ENCODE results near the gene POU6F2.

POU6F2 gene

DNA sequence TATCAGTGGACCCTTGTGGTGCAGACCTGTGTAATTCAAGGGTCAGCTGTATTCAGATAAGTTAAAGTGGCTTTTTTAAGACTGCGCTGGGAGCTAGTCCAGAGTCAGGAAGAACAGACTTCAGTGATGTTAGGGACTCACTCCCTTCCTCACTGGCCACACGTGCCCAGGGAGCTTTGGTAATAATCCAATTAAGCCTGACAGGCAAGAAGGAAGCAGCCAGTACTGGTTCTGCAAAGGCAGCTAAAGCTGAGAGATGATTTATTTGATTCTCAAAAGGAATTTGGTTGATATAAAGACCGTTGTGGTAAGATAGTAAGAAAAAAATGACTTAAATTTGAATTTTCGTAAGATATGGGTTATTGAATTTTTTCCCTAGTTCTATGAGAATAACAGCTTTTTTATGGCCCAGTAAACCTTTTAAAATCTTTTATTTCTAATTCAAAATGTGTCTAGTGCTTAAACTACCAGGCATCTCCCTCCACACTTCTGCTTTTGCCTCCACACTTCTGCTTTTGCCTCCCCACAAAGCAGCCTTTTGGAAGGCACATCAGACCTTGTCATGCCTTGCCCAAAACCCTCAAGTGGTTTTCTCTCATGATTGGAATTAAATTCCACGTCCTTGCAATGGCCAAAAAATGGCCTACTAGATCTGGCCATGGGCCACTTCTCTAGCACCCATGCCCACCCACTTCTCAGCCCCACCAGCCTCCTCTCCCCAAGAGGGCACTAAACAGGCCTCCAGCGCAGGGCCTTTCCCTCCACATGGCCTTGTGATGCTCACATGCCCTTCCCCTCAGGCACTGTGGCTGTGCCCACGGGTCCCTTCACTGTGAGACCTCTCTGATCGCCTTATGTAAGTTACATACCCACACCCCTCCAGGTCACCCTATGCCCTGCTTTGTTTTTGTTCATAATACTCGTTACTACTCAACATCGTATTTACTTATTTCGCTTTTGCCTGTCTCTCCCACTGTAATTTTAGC lies 92.5 kb downstream of the POU6F2 start:
- FAIRE-seq, result no peak

GRCh38 chr7:39071116-39071515 lies 93.4 kb downstream of the POU6F2 start:
- no peak for FAIRE-seq

- FAIRE-seq, result no peak
Measured at GRCh38 chr7:39073432-39073831, 95.7 kb downstream of the POU6F2 start.

- no peak for FAIRE-seq
Measured at GRCh38 chr7:39075210-39075609, 97.5 kb downstream of the POU6F2 start.

GRCh38 chr7:39083781-39084180 lies 106.1 kb downstream of the POU6F2 start:
- FAIRE-seq, result no peak

GRCh38 chr7:39084349-39084748 lies 106.6 kb downstream of the POU6F2 start:
- no peak for FAIRE-seq

DNA sequence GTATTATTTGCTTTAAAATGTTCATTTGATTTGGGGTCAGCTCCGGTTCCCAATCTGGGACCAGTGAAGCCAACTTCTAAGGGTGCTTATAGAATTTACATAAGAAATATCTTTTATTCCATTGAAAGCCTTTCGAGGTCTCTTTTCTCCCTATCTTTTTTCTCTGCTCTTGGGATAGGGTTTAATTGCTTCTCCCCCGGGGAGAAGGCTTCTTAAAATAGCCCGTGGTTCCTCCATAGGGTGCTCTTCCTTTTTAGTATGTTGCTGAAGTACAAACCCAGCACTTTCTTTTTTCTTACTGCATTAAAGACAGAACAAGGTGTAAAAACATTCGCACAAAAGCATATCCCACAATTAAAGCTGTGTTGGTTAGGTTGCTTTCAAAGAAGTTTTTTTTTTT lies 107.5 kb downstream of the POU6F2 start:
- FAIRE-seq, result no peak

- no peak for FAIRE-seq
Measured at GRCh38 chr7:39085590-39086049, 107.9 kb downstream of the POU6F2 start.

- FAIRE-seq, result no peak
Measured at GRCh38 chr7:39086638-39087360, 109.1 kb downstream of the POU6F2 start.

DNA sequence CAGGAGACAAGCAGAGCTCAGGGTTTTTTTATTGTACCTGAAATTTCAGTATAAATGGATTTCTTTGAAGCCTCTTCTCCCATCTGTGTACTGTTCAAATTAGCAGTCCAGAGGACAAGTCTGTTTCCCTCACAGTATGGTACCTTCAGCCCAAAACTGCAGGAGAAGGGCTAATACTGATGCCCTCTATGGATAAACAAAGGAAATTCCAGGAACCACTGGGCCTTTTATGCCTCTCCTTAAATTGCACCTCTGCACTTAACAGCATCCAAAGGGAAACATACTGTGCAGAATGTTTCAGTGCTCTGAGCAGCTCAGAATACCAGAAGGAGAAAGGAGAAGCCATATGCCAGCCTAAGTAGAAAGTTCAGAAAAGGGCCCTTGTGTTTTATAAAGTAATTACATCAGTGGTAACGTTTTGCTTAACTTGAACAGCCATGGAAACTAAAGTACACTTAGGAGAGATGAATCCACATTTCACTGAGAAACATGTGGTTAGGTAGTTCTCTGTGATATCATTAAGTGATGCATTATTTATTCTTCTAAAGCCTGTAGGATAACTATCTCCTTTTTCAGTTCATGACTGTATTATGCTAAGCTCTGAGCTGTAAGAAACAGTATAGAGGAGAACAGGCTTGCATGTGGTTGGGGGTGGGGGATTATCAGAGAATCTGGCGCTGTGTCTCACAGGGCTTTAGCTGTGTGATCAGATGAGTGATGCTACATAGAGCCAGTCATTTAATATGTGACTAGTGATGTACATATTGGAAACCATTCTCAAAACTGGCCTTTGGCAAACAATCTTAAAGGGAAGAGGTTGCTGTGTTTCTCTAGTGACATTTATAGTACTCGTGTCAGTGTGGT lies 111.3 kb downstream of the POU6F2 start:
- FAIRE-seq, result no peak

DNA sequence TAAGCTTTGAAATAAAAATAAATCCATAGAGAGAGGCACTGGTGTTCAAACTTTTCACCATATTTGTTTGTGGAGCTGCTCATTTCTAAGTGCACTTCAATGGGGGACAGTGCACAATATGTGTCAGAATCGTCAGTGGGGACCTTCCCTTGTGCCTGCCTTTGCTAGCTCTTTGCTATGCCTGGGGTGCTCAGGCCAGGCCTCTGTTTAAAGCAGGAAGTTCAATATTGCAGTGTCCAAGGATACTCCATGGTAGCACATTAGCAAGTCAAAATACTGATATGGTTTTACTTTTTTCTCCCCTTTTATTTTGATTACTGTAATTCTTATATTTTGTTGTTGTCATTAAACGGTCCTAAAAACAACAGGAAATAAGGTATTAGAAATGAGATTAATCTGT lies 113.4 kb downstream of the POU6F2 start:
- no peak for FAIRE-seq

- no peak for FAIRE-seq
Measured at GRCh38 chr7:39091774-39092173, 114.1 kb downstream of the POU6F2 start.

DNA sequence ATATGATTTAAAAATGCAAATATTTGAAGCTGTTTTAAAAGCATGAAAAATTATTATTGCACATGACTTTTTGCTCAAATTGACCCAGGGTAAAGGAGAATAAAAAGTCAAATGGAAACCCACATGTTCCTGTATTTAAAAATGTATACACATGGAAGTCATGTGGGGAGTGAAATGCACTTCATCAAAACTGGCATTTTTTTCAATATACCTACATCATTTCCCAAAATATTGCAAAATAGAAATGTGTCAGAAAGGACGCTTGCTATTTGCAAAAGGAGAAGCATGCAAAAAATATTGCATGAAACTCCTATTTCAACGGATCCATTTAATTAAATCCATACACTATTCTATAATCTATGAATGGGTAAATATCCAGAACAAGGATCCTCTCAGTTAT lies 117.0 kb downstream of the POU6F2 start:
- FAIRE-seq, result no peak

DNA sequence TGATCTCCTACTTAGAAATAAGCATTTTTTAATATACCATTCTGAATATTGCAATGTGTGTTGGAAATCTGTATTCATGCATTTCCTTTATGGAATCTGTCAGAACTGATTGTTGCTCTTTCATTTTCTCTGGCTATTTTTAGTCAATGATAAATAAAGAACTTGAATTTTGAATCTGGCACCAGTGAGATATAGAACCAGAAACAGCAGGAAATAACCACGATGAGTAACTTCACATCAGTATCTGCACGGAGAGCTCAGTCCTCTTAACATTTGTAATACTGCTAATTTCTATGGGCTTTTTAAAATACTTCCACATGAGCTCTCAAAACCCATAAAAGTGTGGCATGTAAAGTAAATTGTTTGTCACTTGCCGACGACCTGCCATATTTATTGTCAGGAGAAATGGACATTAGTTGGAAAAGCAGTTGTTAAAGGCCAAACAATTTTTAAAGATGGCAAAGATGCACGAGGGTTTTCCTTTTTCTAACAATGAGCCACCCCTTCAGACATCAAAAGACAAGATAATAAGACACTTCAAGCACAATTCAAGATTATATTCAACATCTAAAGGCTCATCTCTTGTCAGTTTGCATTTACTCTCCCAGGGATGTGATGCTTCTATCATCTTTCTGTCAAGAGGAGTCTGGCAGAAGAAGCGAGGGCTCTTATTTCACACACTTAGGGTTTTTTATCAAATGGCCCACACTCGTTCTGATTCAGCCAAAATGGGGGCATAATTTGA lies 118.3 kb downstream of the POU6F2 start:
- FAIRE-seq, result no peak

- FAIRE-seq, result no peak
Measured at GRCh38 chr7:39098506-39098905, 120.8 kb downstream of the POU6F2 start.

DNA sequence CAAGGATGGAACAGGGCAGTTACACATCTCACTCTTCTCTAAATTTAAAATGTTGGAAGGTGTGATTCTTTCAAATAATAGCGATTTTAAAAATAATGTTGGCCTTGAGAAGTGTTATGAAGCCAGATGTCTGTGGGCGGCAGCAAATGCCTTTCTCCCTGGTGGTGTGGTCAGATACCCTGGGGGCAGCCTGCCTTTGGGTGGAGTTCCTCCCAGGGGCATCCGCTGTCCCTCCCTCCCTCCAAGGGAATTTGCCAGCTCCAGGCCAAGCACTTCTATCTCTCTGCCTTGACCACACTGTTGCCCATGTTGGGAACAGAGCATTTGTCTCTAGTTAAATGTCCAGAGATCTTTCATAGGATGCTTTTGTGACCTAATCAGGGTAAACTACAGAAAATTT lies 121.4 kb downstream of the POU6F2 start:
- no peak for FAIRE-seq

DNA sequence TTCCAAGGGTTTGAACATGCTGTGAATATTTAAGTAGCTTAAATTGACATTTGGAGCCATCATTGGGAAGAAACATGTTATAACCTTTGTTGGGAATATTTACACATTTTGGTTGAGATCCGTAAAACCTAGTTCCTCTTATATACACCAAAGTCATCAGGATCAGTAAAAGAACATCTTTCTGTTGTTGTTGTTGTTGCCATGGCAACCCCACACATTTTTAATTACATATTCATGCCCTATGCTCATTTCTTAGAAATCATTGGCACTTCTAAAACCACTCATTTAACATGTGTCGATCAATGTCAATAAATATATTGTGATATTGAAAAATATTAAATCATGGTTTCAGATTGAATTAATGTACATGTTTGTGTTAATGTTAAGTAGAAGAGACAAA lies 122.6 kb downstream of the POU6F2 start:
- no peak for FAIRE-seq

GRCh38 chr7:39102234-39102633 lies 124.5 kb downstream of the POU6F2 start:
- FAIRE-seq, result no peak

DNA sequence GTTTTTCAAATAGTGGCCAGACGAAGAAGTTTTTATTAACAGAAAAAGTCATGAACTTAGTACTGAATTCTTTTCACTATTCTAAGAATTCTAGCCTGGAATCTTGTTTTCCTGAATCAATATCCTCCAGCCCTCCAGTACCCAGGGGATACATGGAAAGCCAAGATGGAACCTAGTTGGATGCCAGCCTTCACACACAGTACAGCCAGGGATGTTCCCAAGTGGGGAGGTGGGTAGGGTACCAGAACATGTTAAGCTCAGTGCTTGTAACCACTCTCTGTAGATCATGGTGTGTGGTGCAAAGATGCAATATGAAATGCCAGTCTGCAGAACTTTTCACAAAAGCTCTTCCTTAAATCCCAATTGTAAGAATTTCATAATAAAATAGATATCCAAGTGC lies 128.0 kb downstream of the POU6F2 start:
- FAIRE-seq, result no peak

- FAIRE-seq, result no peak
Measured at GRCh38 chr7:39125846-39126245, 148.1 kb downstream of the POU6F2 start.

DNA sequence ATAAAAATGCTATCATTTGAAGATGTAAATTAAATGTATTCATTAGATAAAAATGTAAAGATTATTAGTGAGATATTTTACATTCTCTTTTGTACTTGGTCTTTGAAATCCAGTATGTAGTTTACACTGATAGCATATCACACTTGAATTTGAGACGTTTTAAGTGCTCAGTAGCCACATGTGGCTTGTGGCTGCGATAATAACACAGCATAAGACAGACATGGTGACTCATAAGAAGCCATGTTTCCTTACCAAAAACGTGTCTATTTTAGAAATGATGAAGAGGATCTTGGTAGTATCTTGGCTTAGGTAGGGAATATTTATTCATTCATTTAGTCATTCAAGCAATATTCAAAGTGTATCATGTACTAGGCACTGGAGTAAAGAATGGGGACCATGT lies 149.3 kb downstream of the POU6F2 start:
- no peak for FAIRE-seq

GRCh38 chr7:39128287-39128843 lies 150.7 kb downstream of the POU6F2 start:
- FAIRE-seq, result no peak

Measured in endometrium (tissue), 2 donors.